AML-193 (cell line): ENCODE results near the gene RALGPS1.
"Not testable (repeated sequence)": the region's sequence is repeated elsewhere in the genome, so short reads cannot be mapped to it uniquely, and the experiment has no call there.

Experiments
- DNase-seq, 2 experiments: peaks; one replicate each; lab custom pipeline; 2025; lab: John Stamatoyannopoulos, UW

The RALGPS1 gene

DNA sequence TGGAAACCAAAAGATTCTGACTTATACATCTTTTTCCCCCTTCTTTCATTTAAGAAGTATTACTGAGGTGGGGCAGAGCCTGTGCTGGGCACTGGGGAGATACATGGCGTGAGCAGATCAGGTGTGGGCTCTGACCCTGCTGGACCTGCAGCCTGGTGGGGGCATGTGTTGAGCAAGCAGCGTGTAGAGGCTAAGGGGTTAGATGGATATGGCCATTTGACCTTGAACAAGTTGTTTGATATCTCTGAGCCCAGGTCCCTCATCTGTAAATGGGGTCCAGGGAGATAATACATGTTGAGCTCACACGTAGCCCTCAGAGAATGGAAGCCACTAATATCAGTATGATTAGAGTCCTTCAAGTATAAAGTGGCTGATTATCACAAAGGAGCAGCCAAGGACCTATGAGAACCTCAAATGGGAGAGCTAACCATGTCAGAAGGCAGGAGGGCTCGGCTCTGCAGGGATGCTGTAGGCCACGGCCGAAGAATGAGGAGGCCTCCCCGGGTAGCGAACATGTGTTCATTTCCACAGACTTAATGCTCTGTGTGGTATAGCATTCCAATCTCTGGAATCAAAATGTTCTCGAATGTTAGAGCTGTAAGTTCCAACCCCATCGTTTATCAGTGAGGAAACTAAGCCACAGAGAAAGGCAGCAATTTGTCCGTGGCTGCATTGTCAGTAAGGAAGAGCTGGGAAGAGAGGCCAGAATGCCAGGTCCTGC, 223.2 kb downstream of the RALGPS1 start:
- DNase-seq: no peak

- no peak for DNase-seq
Observed at GRCh38 chr9:127138444-127138843, 223.9 kb downstream of the RALGPS1 start.

DNA sequence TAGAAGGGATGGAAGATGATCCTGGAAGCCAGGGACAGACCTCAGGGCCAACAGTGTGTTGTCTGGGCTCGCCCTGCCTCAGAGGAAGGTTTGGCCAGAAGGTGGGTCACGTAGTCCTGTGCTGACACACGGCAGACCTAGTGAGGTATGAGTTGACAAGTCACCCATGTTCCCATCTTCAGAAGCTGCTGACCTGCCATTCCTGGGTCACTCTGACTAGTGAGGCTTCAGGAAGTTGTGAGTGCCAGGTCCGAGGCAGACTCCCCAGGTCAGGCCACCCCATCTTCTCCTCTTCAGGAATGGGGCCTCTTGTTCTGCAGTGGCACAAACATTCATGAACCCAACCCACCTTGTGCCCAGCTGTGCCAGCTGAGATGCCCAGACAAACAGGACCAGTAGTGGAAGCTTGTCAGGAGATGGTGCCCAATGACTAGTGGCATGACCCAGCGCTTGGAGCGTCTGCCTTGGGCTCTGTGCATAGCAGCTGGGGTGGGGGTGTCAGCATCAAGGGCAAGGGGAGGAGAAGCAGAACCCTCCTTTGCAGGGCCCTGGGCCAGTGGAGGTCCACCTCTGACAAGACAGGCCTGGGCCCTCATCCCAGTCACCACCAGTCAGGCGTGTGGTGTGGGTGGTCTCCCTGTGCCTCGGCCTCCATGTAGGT, 224.6 kb downstream of the RALGPS1 start:
- no peak for DNase-seq

DNA sequence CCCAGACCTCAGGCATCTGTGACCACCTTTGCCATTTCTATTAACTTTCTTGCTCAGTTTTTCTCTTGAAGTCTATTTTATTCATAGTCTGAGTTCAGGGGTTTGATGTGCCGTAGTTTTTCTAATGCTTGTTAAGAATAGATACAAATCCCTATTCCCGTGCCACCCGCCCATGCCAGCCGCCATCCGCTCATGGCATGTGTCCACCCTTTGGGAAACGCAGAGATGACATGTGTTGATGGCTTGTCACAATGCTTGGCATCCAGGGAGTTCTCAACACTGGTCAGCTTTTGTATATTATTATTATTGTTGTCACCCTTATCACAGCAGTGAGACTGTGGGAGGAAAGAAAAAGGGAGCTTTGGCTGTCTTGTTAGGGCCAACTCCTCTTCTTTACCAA, 225.2 kb downstream of the RALGPS1 start:
- DNase-seq: no peak

- DNase-seq: no peak
Observed at GRCh38 chr9:127140181-127140580, 225.6 kb downstream of the RALGPS1 start.

DNA sequence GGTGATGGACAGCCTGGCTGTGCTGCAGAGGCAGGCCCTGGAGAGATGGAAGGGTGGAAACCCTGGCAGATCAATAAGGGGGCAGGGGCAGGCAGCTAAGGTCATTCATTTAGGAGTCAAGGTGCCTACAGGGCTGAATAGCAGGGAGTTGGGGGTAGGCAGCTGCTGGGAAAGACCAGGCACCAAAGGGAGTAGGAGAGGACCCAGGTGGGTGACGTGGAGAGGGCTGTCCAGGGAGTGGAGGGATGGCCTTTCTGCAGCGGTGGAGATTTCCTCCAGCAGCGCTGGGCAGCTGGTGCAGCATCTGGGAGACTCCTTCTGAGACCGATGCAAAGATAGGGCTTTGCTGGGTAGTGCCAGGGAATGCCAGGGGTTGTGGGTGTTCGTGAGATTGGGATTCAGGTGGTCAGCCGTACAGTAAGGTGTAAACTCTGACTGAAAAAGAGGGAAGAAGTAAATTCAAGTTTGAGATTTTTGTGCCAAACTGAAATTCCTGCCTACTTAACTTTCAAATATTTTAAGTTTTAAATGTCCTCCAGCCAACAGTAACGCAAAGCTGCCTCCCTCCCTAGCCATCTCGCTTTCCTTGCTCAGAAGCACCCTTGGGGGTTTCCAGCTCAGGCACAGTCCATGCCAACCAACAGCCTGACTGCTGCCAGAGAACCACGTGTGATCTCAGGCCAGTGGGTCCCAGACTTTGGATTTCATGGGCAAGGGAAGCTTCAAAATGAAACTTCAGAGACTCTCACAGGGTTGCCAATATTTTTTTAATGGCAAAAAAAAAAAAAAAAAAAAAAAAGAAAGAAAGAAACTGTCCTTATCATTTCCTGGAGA, 226.5 kb downstream of the RALGPS1 start:
- DNase-seq: no peak

GRCh38 chr9:127142291-127142690, 227.7 kb downstream of the RALGPS1 start:
- DNase-seq: no peak

DNA sequence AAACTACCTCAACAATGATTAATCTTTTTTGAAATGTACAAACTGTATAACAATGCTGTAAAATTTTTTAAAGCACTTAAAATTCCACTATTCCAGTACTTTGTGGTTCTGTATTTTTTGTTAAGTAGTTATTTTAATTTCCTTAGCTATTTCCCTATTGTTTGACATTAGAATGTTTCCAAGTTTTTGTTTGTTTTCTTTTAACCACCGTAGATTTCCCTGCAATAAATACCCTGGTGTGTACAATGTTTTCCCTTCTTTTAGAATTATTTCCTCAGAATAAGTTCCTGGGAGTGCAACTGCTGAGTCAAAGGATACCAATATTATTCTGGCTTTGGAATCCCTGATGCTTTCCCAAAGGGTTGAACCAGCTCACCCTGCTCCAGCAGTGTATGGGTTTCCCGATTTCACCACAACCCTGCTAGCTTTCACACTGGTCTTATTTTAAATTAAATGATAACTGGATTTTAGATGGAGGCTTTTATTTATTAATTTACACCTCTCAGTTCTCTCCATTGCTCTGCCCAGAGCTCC, 228.4 kb downstream of the RALGPS1 start:
- DNase-seq: no peak

DNA sequence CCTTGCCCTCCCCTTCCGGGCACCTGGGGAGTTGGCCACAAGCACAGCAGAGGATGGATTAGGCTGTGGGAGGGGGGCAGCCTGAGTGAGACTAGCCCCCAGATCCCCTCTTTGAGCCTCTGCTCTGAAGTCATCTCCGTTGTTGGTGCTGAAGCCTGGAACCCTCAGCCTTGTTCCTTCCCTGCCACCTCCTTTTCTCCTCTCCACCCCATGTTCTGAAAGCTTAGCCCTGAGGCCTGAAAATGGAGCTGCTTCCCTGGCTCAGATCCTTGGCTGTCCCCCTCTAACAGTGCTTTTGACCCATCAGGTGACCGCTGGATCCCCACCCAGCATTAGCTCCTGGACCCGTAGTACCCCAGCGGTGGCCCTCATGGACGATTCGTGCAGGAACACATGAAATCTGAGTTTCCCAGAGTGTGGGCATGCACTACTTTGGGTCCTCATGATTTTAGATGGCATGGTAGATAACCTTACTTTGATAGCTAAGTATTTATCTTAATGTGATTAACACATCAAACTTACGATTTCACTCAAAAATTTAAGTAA, 229.4 kb downstream of the RALGPS1 start:
- no peak for DNase-seq

GRCh38 chr9:127144670-127145445, 230.3 kb downstream of the RALGPS1 start:
- no peak for DNase-seq

- not testable (repeated sequence) for DNase-seq
Observed at GRCh38 chr9:127146841-127147240, 232.3 kb downstream of the RALGPS1 start.

DNA sequence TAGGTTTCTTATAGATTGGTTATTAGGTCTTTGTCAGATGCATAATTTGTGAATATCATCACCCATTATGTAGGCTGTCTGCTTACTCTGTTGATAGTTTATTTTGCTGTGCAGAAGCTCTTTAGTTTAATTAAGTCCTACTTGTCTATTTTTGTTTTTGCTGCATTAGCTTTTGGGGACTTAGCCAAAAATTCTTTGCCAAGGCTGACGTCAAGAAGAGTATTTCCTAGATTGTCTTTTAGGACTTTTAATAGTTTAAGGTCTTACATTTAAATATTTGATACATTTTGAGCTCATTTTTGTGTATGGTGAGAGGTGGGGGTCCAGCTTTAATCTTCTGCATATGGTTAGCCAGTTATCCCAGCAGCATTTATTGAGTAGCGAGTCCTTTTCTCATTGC, 232.7 kb downstream of the RALGPS1 start:
- DNase-seq: no peak

- no peak for DNase-seq
Observed at GRCh38 chr9:127148014-127148413, 233.4 kb downstream of the RALGPS1 start.

GRCh38 chr9:127149010-127149409, 234.4 kb downstream of the RALGPS1 start:
- DNase-seq: no peak

GRCh38 chr9:127149463-127150390, 235.1 kb downstream of the RALGPS1 start:
- no peak for DNase-seq

DNA sequence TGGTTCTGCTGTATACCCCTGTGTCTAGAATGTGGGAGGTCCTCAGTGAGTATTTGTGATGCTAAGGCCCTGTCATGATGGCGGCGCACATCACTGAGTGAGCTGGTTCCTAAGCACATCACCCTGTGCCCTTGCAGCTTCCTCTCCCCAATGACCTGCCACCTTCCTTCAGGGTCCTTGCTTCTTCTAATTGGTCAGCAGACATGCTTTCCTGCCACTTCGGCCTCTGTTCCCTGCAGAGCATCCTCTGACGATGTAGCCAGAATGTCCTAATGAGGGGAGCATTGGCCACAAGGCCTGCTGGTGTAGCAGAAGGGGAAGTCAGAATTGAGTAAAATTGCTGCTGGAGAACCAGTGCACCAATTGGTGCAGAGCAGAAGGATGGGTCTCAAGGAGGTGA, 238.9 kb downstream of the RALGPS1 start:
- no peak for DNase-seq

DNA sequence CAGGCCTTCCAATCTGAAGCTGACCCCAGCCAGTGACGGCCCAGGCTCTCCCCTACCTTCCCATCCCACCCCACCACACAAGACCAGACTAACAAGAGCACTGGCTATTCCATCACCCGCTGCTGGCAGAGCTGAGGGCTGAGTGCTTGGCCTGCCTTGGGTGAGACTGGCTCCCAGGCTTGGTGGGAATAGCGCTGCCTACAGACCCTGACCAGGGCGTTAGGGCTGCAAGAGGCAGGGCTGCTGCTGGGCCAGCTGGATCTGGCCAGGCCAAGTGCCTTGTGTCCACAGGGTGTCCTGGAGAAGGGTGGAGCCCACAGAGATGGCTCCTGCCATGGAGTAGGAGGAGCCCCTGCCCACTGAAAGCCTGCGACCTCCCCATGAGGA, 239.4 kb downstream of the RALGPS1 start:
- no peak for DNase-seq

- no peak for DNase-seq
Observed at GRCh38 chr9:127154390-127155191, 240.0 kb downstream of the RALGPS1 start.

DNA sequence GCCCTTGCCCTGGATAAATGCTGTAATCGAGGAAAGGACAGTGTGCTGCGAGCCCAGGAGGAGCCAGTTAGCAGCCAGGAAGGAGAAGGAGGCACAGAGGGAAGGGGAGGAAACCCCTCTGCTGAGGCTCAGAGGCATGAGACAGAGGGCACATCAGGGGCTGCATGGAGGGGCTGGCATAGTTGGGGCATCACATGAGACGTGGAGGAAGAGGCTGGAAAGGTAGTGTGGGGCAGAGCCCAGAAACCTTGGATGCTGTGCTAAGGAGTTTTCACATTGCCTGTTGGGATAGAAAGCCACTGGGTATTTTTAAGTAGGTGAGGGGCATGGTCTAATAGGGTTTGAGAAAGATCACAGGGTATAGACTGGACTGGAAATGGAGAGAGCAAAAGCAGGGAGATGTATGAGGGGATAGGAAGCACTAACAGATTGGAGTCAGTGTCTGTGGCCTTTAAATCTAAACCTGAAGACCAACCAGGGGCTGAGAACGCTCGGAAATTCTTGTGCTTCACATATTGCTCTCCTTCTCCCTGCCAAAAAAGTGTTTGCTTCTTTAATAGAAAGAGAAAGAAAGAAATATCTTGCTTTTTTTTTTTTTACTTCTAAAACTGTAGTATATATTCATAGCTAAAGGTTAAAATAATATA, 240.9 kb downstream of the RALGPS1 start:
- no peak for DNase-seq
